HG03103 (cell line): ENCODE measurements around the gene SNAI3.
A peak's percentile ranks its signal among the peaks of the same experiment; 100 is the strongest.

Source experiments
- ATAC-seq: cut with Tn5 transposase; IDR thresholded peaks from one replicate; pipeline ENCODE4 v1.9.1; 2021; ENCODE audit warnings: low read depth; ENCODE audit not compliant: unreplicated experiment

Gene SNAI3

GRCh38 chr16:88686439-88687253, at the start of gene SNAI3:
SNAI3 (minus strand) TSS chr16:88686507; CDS start chr16:88686406, 101 bp downstream.
- ATAC-seq: peak; percentile 38

- ATAC-seq: no peak
Observed at GRCh38 chr16:88736088-88736487, 49.8 kb upstream of the SNAI3 start.

GRCh38 chr16:88735616-88736015, 49.3 kb upstream of the SNAI3 start:
- no peak for ATAC-seq

GRCh38 chr16:88735121-88735520, 48.8 kb upstream of the SNAI3 start:
- ATAC-seq: no peak

- ATAC-seq: no peak
Observed at GRCh38 chr16:88734361-88734728, 48.0 kb upstream of the SNAI3 start.

GRCh38 chr16:88733630-88734360, 47.5 kb upstream of the SNAI3 start:
- no peak for ATAC-seq

GRCh38 chr16:88732961-88733294, 46.6 kb upstream of the SNAI3 start:
- ATAC-seq: no peak

GRCh38 chr16:88732172-88732960, 46.1 kb upstream of the SNAI3 start:
- ATAC-seq: no peak

GRCh38 chr16:88731699-88732098, 45.4 kb upstream of the SNAI3 start:
- no peak for ATAC-seq

- ATAC-seq: no peak
Observed at GRCh38 chr16:88730632-88731607, 44.6 kb upstream of the SNAI3 start.

GRCh38 chr16:88727871-88728270, 41.6 kb upstream of the SNAI3 start:
- ATAC-seq: no peak

GRCh38 chr16:88726981-88727380, 40.7 kb upstream of the SNAI3 start:
- ATAC-seq: no peak

GRCh38 chr16:88726408-88726749, 40.1 kb upstream of the SNAI3 start:
- no peak for ATAC-seq

GRCh38 chr16:88725609-88726407, 39.5 kb upstream of the SNAI3 start:
- no peak for ATAC-seq

GRCh38 chr16:88724855-88725555, 38.7 kb upstream of the SNAI3 start:
- ATAC-seq: no peak

GRCh38 chr16:88723911-88724310, 37.6 kb upstream of the SNAI3 start:
- ATAC-seq: no peak

- no peak for ATAC-seq
Observed at GRCh38 chr16:88723507-88723887, 37.2 kb upstream of the SNAI3 start.

- ATAC-seq: no peak
Observed at GRCh38 chr16:88722784-88723506, 36.6 kb upstream of the SNAI3 start.
